Mesodermal cell (in vitro differentiated cells): ENCODE results near the gene AGAP1.

ENCODE experiments used
- H3K27ac ChIP-seq: 2 replicates; pipeline ENCODE4 v1.7.0; 2013; ENCODE audit warnings: mild to moderate bottlenecking, low read depth, low read length, moderate library complexity; ENCODE audit not compliant: severe bottlenecking
- H3K36me3 ChIP-seq: 2 replicates; pipeline ENCODE4 v1.7.1; 2013; ENCODE audit warnings: mild to moderate bottlenecking, low read length, moderate library complexity; ENCODE audit not compliant: control insufficient read depth, insufficient read depth
- H3K4me1 ChIP-seq: one replicate; pipeline ENCODE4 v1.7.1; 2013; ENCODE audit warnings: mild to moderate bottlenecking, low read length; ENCODE audit not compliant: insufficient read depth, control insufficient read depth, poor library complexity, severe bottlenecking
- H3K4me3 ChIP-seq: 2 replicates; pipeline ENCODE4 v1.7.0; 2013; ENCODE audit warnings: low read length, control low read depth, mild to moderate bottlenecking; ENCODE audit not compliant: insufficient read depth, poor library complexity, severe bottlenecking; ENCODE audit errors: extremely low read depth
- H3K9me3 ChIP-seq: 2 replicates; pipeline ENCODE4 v1.7.1; 2013; ENCODE audit warnings: mild to moderate bottlenecking, low read length, moderate library complexity; ENCODE audit not compliant: control insufficient read depth
- WGBS, 2 experiments: methylation state at CpG; one replicate each; pipeline ENCODE4 v1.1.5; 2013; ENCODE audit warnings: missing lambda C conversion rate in 2 of 2; ENCODE audit not compliant: insufficient coverage in 2 of 2; 5-methylcytosine and 5-hydroxymethylcytosine counted together

Gene AGAP1

GRCh38 chr2:235843591-235844395, 349.9 kb downstream of the AGAP1 start:
- no peak overlapping the region for H3K4me3 ChIP-seq
- WGBS, 2 experiments, result 87 to 91% methylated on average over 8 to 10 of the region's 12 CpGs
- H3K4me1 ChIP-seq, result no peaks in the 10 kb centered on the region
- no peaks in the 10 kb centered on the region for H3K9me3 ChIP-seq
- no peak overlapping the region for H3K27ac ChIP-seq
- peaks cover 6% of the 10 kb centered on the region for H3K36me3 ChIP-seq

GRCh38 chr2:235844561-235844960, 350.7 kb downstream of the AGAP1 start:
- no peaks in the 10 kb centered on the region for H3K9me3 ChIP-seq
- no peak overlapping the region for H3K27ac ChIP-seq
- 83 to 94% methylated on average over 7 to 8 of the region's 8 CpGs for WGBS, 2 experiments
- H3K4me3 ChIP-seq, result no peak overlapping the region
- no peaks in the 10 kb centered on the region for H3K4me1 ChIP-seq
- peaks cover 6% of the 10 kb centered on the region for H3K36me3 ChIP-seq

GRCh38 chr2:235845245-235845644, 351.4 kb downstream of the AGAP1 start:
- no peaks in the 10 kb centered on the region for H3K9me3 ChIP-seq
- no peak overlapping the region for H3K4me3 ChIP-seq
- peaks cover 6% of the 10 kb centered on the region for H3K36me3 ChIP-seq
- no peak overlapping the region for H3K27ac ChIP-seq
- H3K4me1 ChIP-seq, result no peaks in the 10 kb centered on the region
- 64 to 94% methylated on average over 2 to 3 of the region's 6 CpGs for WGBS, 2 experiments

- H3K27ac ChIP-seq, result no peak overlapping the region
- WGBS, 2 experiments, result 88 to 90% methylated on average over 10 of the region's 11 CpGs
- H3K36me3 ChIP-seq, result peaks cover 7% of the 10 kb centered on the region
- no peaks in the 10 kb centered on the region for H3K9me3 ChIP-seq
- no peak overlapping the region for H3K4me3 ChIP-seq
- no peaks in the 10 kb centered on the region for H3K4me1 ChIP-seq
Observed at GRCh38 chr2:235847576-235847975, 353.7 kb downstream of the AGAP1 start.

- H3K4me1 ChIP-seq, result no peaks in the 10 kb centered on the region
- H3K9me3 ChIP-seq, result no peaks in the 10 kb centered on the region
- H3K27ac ChIP-seq, result no peak overlapping the region
- 87 to 100% methylated on average over 3 to 4 of the region's 4 CpGs for WGBS, 2 experiments
- H3K36me3 ChIP-seq, result peaks cover 9% of the 10 kb centered on the region
- no peak overlapping the region for H3K4me3 ChIP-seq
Observed at GRCh38 chr2:235848055-235848454, 354.2 kb downstream of the AGAP1 start.

GRCh38 chr2:235848946-235849345, 355.1 kb downstream of the AGAP1 start:
- WGBS, 2 experiments, result 100% methylated on average over 1 to 5 of the region's 7 CpGs
- H3K4me1 ChIP-seq, result no peaks in the 10 kb centered on the region

GRCh38 chr2:235849489-235849888, 355.6 kb downstream of the AGAP1 start:
- no peaks in the 10 kb centered on the region for H3K4me1 ChIP-seq
- 93% methylated on average over 7 of the region's 10 CpGs for WGBS, 2 experiments
- no peaks in the 10 kb centered on the region for H3K9me3 ChIP-seq
- peaks cover 8% of the 10 kb centered on the region for H3K36me3 ChIP-seq
- H3K4me3 ChIP-seq, result no peak overlapping the region
- H3K27ac ChIP-seq, result no peak overlapping the region

More at GRCh38 chr2:235848946-235849345, 355.1 kb downstream of the AGAP1 start:
- Histone ChIP-seq H3K4me3 (no peak overlapping the region), H3K27ac (no peak overlapping the region), H3K36me3 (peaks cover 11% of the 10 kb centered on the region), H3K9me3 (no peaks in the 10 kb centered on the region)

- Histone ChIP-seq H3K36me3 (peaks cover 8% of the 10 kb centered on the region), H3K27ac (no peak overlapping the region), H3K4me1 (no peaks in the 10 kb centered on the region), H3K9me3 (no peaks in the 10 kb centered on the region), H3K4me3 (no peak overlapping the region)
- WGBS, 2 experiments, result 84 to 92% methylated on average over 2 to 5 of the region's 5 CpGs
Observed at GRCh38 chr2:235850289-235850688, 356.4 kb downstream of the AGAP1 start.

GRCh38 chr2:235850771-235851551, 357.1 kb downstream of the AGAP1 start:
- no peaks in the 10 kb centered on the region for H3K4me1 ChIP-seq
- H3K27ac ChIP-seq, result no peak overlapping the region
- H3K36me3 ChIP-seq, result peaks cover 8% of the 10 kb centered on the region
- no peak overlapping the region for H3K4me3 ChIP-seq
- H3K9me3 ChIP-seq, result no peaks in the 10 kb centered on the region
- 95 to 100% methylated on average over 3 to 5 of the region's 13 CpGs for WGBS, 2 experiments

GRCh38 chr2:235851828-235852525, 358.1 kb downstream of the AGAP1 start:
- H3K9me3 ChIP-seq, result no peaks in the 10 kb centered on the region
- H3K27ac ChIP-seq, result no peak overlapping the region
- no peaks in the 10 kb centered on the region for H3K4me1 ChIP-seq
- peaks cover 11% of the 10 kb centered on the region for H3K36me3 ChIP-seq
- H3K4me3 ChIP-seq, result no peak overlapping the region
- WGBS, 2 experiments, result 79 to 86% methylated on average over 22 to 25 of the region's 26 CpGs
